Activated naive CD4-positive, alpha-beta T cell treated with anti-CD3 and anti-CD28 coated beads for 36 hours (primary cell): ENCODE measurements around the gene TPRG1L. TPM values are rescaled to one million over a fixed set of nuclear protein-coding genes. Genes with fewer than 3 reads are reported as not detected.
"Not testable (repeated sequence)": the region's sequence is repeated elsewhere in the genome, so short reads cannot be mapped to it uniquely, and the experiment has no call there.

Experiments
- CTCF ChIA-PET: fragments of 350-600 bp; sonication (Branson Sonifier 250); formaldehyde crosslinking; loops from one replicate; lab custom pipeline; 2021; ENCODE audit warnings: antibody characterized with exemption; lab: Charles Lee
- DNase-seq: peaks from one replicate; pipeline ENCODE4 v3.0.0-alpha.2; 2020
- H3K27ac Mint-ChIP-seq: one replicate; pipeline ENCODE4 v1.8.0; 2021; ENCODE audit warnings: mild to moderate bottlenecking, mixed read lengths
- H3K27me3 Mint-ChIP-seq: one replicate; pipeline ENCODE4 v1.8.0; 2021; ENCODE audit warnings: low read depth, mixed read lengths
- H3K36me3 Mint-ChIP-seq: one replicate; pipeline ENCODE4 v1.8.0; 2021; ENCODE audit warnings: low read depth, mixed read lengths
- H3K4me1 Mint-ChIP-seq: one replicate; pipeline ENCODE4 v1.8.0; 2021; ENCODE audit warnings: low read depth, mixed read lengths
- H3K4me3 Mint-ChIP-seq: one replicate; pipeline ENCODE4 v1.8.0; 2021; ENCODE audit warnings: mild to moderate bottlenecking, moderate library complexity, mixed read lengths
- H3K9me3 Mint-ChIP-seq: one replicate; pipeline ENCODE4 v1.8.0; 2021; ENCODE audit warnings: mixed read lengths
- intact Hi-C: fragments of 100-400 bp; cut with micrococcal nuclease; formaldehyde crosslinking; loops from one replicate; pipeline ENCODE4 v1.15.1; 2023
- total RNA-seq, 2 experiments: library from RNA; stranded (reverse); gene quantifications; one replicate each; pipeline ENCODE4 v1.2.3, GENCODE V29; 2021

The TPRG1L gene
- total RNA-seq, 2 experiments from 2014 or later, result 6.8 TPM

GRCh38 chr1:3614755-3615742 lies 9.8 kb upstream of the TPRG1L start:
- CTCF ChIA-PET, result interaction anchor here (0.8 to 2.2 kb wide), 5 partner anchors 13 to 124 kb away, joined by 3 to 6 read pairs (median 4); no protein-coding TSS in a partner anchor
- intact Hi-C loops, result no loop called here
- no peaks in the 10 kb centered on the region for H3K36me3 Mint-ChIP-seq
- peak; percentile 23 for DNase-seq
- no peak overlapping the region for H3K27ac Mint-ChIP-seq
- peaks cover 13% of the 10 kb centered on the region for H3K4me1 Mint-ChIP-seq
- H3K4me3 Mint-ChIP-seq, result no peak overlapping the region
- no peaks in the 10 kb centered on the region for H3K9me3 Mint-ChIP-seq
- H3K27me3 Mint-ChIP-seq, result peaks cover 5% of the 10 kb centered on the region

DNA sequence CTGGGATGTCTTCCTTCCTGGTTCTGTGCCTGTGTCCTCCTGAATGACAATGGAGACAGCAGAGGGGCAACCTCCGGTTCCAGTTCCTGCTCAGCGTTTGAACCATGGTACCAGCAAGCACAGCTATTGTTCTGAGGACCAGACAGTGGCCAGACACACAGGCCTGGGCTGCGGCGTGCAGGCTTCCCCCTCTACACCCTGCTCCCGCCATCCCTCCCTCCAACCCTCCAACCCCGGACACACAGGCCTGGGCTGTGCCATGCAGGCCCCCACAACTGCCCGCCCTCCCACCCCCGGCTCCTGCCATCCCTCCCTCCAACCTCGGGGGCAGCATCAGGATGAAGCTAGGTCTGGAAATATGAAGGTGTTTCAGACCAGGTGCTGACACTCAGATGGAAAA lies 8.0 kb upstream of the TPRG1L start:
- no peak for DNase-seq
- CTCF ChIA-PET, result interaction anchor here (1.3 kb wide), 1 partner anchor 52 kb away, joined by 6 read pairs; no protein-coding TSS in a partner anchor
- intact Hi-C loops, result no loop called here
- no peak overlapping the region for H3K27ac Mint-ChIP-seq
- H3K9me3 Mint-ChIP-seq, result no peaks in the 10 kb centered on the region
- H3K36me3 Mint-ChIP-seq, result no peaks in the 10 kb centered on the region
- H3K27me3 Mint-ChIP-seq, result no peaks in the 10 kb centered on the region
- peaks cover 10% of the 10 kb centered on the region for H3K4me1 Mint-ChIP-seq
- no peak overlapping the region for H3K4me3 Mint-ChIP-seq

- no peaks in the 10 kb centered on the region for H3K36me3 Mint-ChIP-seq
- intact Hi-C loops, result loop anchor here (2.0 kb wide), 1 partner anchor 107 kb away; no protein-coding TSS in a partner anchor
- H3K27ac Mint-ChIP-seq, result no peak overlapping the region
- DNase-seq, result no peak
- H3K9me3 Mint-ChIP-seq, result no peaks in the 10 kb centered on the region
- H3K4me3 Mint-ChIP-seq, result no peak overlapping the region
- no peaks in the 10 kb centered on the region for H3K27me3 Mint-ChIP-seq
- CTCF ChIA-PET, result interaction anchor here (0.7 to 2.6 kb wide), 2 partner anchors 99 to 165 kb away, joined by 3 to 15 read pairs; no protein-coding TSS in a partner anchor
- peaks cover 8% of the 10 kb centered on the region for H3K4me1 Mint-ChIP-seq
These were observed 6.9 kb upstream of the TPRG1L start for GRCh38 chr1:3617806-3618345.

DNA sequence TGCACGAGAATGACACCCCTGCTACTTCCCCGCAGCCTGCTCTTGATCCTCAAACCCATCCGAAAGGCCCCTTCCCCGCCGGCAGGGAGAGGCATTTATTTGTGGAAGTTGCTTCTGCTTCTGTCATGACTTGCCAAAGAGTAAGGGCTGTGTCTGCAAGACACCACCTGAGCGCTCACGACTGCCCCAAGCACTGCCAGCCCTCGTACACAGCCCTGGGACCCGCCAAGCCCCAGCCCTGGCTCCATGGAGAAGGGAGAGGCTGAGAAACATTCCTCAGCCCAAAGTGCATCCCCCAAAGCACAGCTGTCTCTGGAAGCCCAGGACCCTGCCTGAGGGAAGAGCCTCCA lies 6.3 kb upstream of the TPRG1L start:
- CTCF ChIA-PET, result interaction anchor here (0.8 to 3.9 kb wide), 12 partner anchors 9 to 165 kb away, joined by 3 to 25 read pairs (median 5); partner anchors contain the start of gene TP73
- H3K9me3 Mint-ChIP-seq, result no peaks in the 10 kb centered on the region
- H3K36me3 Mint-ChIP-seq, result no peaks in the 10 kb centered on the region
- H3K27me3 Mint-ChIP-seq, result no peaks in the 10 kb centered on the region
- no peak overlapping the region for H3K4me3 Mint-ChIP-seq
- no peak overlapping the region for H3K27ac Mint-ChIP-seq
- H3K4me1 Mint-ChIP-seq, result peaks cover 14% of the 10 kb centered on the region
- no peak for DNase-seq
- intact Hi-C loops, result loop anchor here (2.0 kb wide), 1 partner anchor 106 kb away; no protein-coding TSS in a partner anchor

DNA sequence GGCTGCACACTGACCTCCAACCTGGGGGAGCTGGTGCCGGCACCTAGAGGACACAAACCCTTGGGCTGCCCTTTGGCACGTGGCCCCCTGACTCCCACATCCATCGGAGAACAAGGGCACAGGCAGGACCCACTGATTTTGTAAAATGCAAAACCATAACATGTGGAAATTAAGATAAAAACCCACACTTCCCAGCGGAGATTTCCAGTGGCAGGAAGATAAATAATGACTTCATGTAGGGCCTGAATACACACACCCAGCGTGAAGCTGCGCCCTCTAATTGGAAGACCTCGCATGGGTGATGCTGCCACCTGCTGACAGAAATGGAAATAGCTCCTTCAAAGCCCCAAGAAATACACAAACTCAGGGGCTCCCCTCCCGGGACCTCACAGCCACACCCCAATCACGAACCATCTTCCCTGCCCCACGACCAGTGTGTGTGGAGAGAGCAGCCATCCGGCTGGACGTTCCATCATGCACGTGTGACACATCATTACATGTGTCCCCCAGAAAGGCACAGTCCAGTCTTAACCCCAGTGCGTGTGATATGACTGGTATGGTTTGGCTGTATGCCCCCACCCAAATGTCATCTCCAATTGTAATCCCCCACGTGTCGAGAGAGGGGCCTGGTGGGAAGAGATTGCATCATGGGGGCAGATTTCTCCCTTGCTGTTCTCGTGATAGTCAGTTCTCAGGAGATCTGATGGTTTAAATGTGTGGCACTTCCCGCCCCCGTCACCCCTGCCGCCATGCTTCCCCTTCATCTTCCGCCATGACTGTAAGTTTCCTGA lies 5.7 kb upstream of the TPRG1L start:
- Mint-ChIP-seq H3K36me3 (no peaks in the 10 kb centered on the region), H3K27me3 (no peaks in the 10 kb centered on the region), H3K27ac (no peak overlapping the region), H3K4me1 (peaks cover 20% of the 10 kb centered on the region), H3K4me3 (no peak overlapping the region), H3K9me3 (no peaks in the 10 kb centered on the region)
- peak; percentile 81 for DNase-seq
- CTCF ChIA-PET, result interaction anchor here (0.6 to 3.9 kb wide), 14 partner anchors 9 to 166 kb away, joined by 3 to 25 read pairs (median 4); partner anchors contain the start of gene TP73
- intact Hi-C loops, result loop anchor here (1.0 to 2.0 kb wide), 4 partner anchors 54 to 166 kb away; no protein-coding TSS in a partner anchor

DNA sequence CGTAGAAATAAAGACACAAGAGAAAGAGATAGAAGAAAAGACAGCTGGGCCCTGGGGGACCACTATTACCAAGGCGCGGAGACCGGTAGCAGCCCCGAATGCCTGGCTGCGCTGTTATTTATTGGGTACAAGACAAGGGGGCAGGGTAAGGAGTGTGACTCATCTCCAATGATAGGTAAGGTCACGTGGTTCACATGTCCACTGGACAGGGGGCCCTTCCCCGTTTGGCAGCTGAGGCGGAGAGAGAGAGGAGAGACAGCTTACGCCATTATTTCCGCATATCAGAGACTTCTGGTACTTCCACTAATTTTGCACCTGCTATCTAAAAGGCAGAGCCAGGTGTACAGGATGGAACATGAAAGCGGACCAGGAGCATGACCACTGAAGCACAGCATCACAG lies 4.1 kb upstream of the TPRG1L start:
- intact Hi-C loops, result no loop called here
- Mint-ChIP-seq H3K4me3 (no peak overlapping the region), H3K36me3 (no peaks in the 10 kb centered on the region), H3K27me3 (no peaks in the 10 kb centered on the region), H3K9me3 (no peaks in the 10 kb centered on the region), H3K4me1 (peaks cover 26% of the 10 kb centered on the region), H3K27ac (no peak overlapping the region)
- CTCF ChIA-PET, result interaction anchor here (0.6 to 3.9 kb wide), 10 partner anchors 15 to 168 kb away, joined by 3 to 25 read pairs (median 6); no protein-coding TSS in a partner anchor
- no peak for DNase-seq

GRCh38 chr1:3621151-3621671 lies 3.6 kb upstream of the TPRG1L start:
- peaks cover 31% of the 10 kb centered on the region for H3K4me1 Mint-ChIP-seq
- H3K9me3 Mint-ChIP-seq, H3K4me3 Mint-ChIP-seq, H3K27me3 Mint-ChIP-seq, H3K27ac Mint-ChIP-seq, H3K36me3 Mint-ChIP-seq, intact Hi-C loops: not testable (repeated sequence)
- DNase-seq, result peak; percentile 23
- CTCF ChIA-PET, result interaction anchor here (0.6 to 3.9 kb wide), 13 partner anchors 11 to 168 kb away, joined by 3 to 25 read pairs (median 5); no protein-coding TSS in a partner anchor

- intact Hi-C loops, result not testable (repeated sequence)
- CTCF ChIA-PET, result interaction anchor here (0.9 to 3.9 kb wide), 8 partner anchors 10 to 169 kb away, joined by 3 to 25 read pairs (median 4); no protein-coding TSS in a partner anchor
These were observed 2.7 kb upstream of the TPRG1L start for GRCh38 chr1:3622102-3622501.

GRCh38 chr1:3623441-3624199 lies 1.2 kb upstream of the TPRG1L start:
- Mint-ChIP-seq H3K4me3 (peak overlapping the region; percentile 90), H3K9me3 (no peaks in the 10 kb centered on the region), H3K4me1 (peaks cover 31% of the 10 kb centered on the region), H3K27ac (peak overlapping the region; percentile 53), H3K36me3 (no peaks in the 10 kb centered on the region), H3K27me3 (no peaks in the 10 kb centered on the region)
- CTCF ChIA-PET, result interaction anchor here (1.3 kb wide), 1 partner anchor 133 kb away, joined by 7 read pairs; no protein-coding TSS in a partner anchor
- no peak for DNase-seq
- intact Hi-C loops, result loop anchor here (1.0 kb wide), 1 partner anchor 27 kb away; the partner anchor contains the start of gene WRAP73

More at GRCh38 chr1:3622102-3622501, 2.7 kb upstream of the TPRG1L start:
- H3K27me3 Mint-ChIP-seq, H3K36me3 Mint-ChIP-seq, H3K9me3 Mint-ChIP-seq, DNase-seq, H3K27ac Mint-ChIP-seq, H3K4me3 Mint-ChIP-seq: not testable (repeated sequence)
- peaks cover 31% of the 10 kb centered on the region for H3K4me1 Mint-ChIP-seq

GRCh38 chr1:3625151-3625907 lies 514 bp downstream of the TPRG1L start:
- Mint-ChIP-seq H3K4me1 (peaks cover 28% of the 10 kb centered on the region), H3K27ac (no peak overlapping the region), H3K9me3 (no peaks in the 10 kb centered on the region), H3K36me3 (no peaks in the 10 kb centered on the region), H3K4me3 (peak overlapping the region; percentile 90), H3K27me3 (no peaks in the 10 kb centered on the region)
- no peak for DNase-seq
- CTCF ChIA-PET, result interaction anchor here (1.0 kb wide), 1 partner anchor 79 kb away, joined by 3 read pairs; no protein-coding TSS in a partner anchor
- intact Hi-C loops, result no loop called here
